Vagina (tissue), 2 donors: ENCODE data around the gene LCORL. TPM values are rescaled to one million over a fixed set of nuclear protein-coding genes. Genes with fewer than 3 reads are reported as not detected.

Source experiments
- DNase-seq, 2 donors: peaks; one replicate each; pipeline ENCODE4 v3.0.0-alpha.2; 2017; ENCODE audit errors: extremely low spot score in 2 of 2
- H3K27ac ChIP-seq: fragments of 200-600 bp; sonication (generic); one replicate; pipeline ENCODE4 v1.5.1; 2019
- H3K27me3 ChIP-seq: fragments of 200-600 bp; sonication (generic); one replicate; pipeline ENCODE4 v1.5.1; 2019
- H3K36me3 ChIP-seq, 2 donors: fragments of 200-600 bp; sonication (generic); one replicate each; pipeline ENCODE4 v1.5.1; 2017 to 2019
- H3K4me1 ChIP-seq: fragments of 200-600 bp; sonication (generic); one replicate; pipeline ENCODE4 v1.5.1; 2019
- H3K4me3 ChIP-seq, 2 donors: fragments of 200-600 bp; sonication (generic); 1 replicate in 1 of 2; 2 replicates in 1 of 2; pipeline ENCODE4 v1.5.1; 2016 to 2019
- H3K9me3 ChIP-seq: fragments of 200-600 bp; sonication (generic); one replicate; pipeline ENCODE4 v1.5.1; 2019
- POLR2A ChIP-seq, 2 donors: fragments of 450-650 bp; IDR thresholded peaks; one replicate each; pipeline ENCODE4 v1.6.1; 2017; ENCODE audit warnings: antibody characterized with exemption in 2 of 2, mild to moderate bottlenecking in 2 of 2, moderate library complexity in 2 of 2
- POLR2AphosphoS5 ChIP-seq, 2 donors: sonication (generic); formaldehyde crosslinking; IDR thresholded peaks; one replicate each; pipeline ENCODE4 v1.9.0; 2017; ENCODE audit warnings: antibody characterized with exemption in 2 of 2, mild to moderate bottlenecking in 2 of 2, low read depth in 1 of 2; ENCODE audit not compliant: insufficient read depth in 1 of 2
- intact Hi-C: fragments of 100-400 bp; cut with DNase I; formaldehyde crosslinking; loops from one replicate; pipeline ENCODE4 v1.15.1; 2023
- total RNA-seq: library from RNA; depleted of rRNA; stranded (reverse); fragments of >200 nt; gene quantifications from one replicate; pipeline ENCODE4 v1.2.3, GENCODE V29; 2016
- TF ChIP-seq, protein P1 (sequence below), 3 experiments: fragments of 450-650 bp in 2 of 3; fragments of 200-600 bp in 1 of 3; sonication (generic) in 1 of 3; IDR thresholded peaks; one replicate each; pipeline ENCODE4 v1.5.1; 2017 to 2019; ENCODE audit warnings: antibody characterized with exemption in 3 of 3, mild to moderate bottlenecking in 2 of 3, moderate library complexity in 2 of 3

LCORL gene
- total RNA-seq, 1 donor from 2014 or later: 6.9 TPM

DNA sequence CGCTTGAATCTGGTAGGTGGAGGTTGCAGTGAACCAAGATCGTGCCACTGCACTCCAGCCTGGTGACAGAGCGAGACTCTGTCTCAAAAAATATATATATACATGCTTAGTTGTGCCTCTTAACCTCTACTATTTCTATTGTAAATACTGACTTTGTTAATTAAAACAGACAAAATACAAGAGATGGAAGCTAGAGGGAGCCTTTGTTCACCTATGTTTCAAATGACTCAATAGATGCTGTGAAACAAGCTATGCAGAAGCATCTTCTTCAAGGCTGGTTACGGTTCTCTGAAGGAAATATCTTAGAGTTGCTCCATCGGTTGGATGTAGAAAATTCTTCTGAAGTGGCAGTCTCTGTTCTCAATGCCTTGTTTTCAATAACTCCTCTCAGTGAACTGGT is 204.5 kb downstream of the LCORL start:
- intact Hi-C loops: no loop called here
- no peak for DNase-seq
- Histone ChIP-seq H3K9me3 (no peaks in the 10 kb centered on the region), H3K27me3 (no peaks in the 10 kb centered on the region), H3K4me3 (no peak overlapping the region), H3K36me3 (no peaks in the 10 kb centered on the region), H3K4me1 (no peaks in the 10 kb centered on the region), H3K27ac (no peak overlapping the region)
- TF ChIP-seq, protein P1, sequence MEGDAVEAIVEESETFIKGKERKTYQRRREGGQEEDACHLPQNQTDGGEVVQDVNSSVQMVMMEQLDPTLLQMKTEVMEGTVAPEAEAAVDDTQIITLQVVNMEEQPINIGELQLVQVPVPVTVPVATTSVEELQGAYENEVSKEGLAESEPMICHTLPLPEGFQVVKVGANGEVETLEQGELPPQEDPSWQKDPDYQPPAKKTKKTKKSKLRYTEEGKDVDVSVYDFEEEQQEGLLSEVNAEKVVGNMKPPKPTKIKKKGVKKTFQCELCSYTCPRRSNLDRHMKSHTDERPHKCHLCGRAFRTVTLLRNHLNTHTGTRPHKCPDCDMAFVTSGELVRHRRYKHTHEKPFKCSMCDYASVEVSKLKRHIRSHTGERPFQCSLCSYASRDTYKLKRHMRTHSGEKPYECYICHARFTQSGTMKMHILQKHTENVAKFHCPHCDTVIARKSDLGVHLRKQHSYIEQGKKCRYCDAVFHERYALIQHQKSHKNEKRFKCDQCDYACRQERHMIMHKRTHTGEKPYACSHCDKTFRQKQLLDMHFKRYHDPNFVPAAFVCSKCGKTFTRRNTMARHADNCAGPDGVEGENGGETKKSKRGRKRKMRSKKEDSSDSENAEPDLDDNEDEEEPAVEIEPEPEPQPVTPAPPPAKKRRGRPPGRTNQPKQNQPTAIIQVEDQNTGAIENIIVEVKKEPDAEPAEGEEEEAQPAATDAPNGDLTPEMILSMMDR (IDR thresholded peaks at IDR 0.05): peak in 1 of 3 experiments; percentile 58
- TF ChIP-seq POLR2AphosphoS5 (IDR thresholded peaks at IDR 0.05; ENCODE audit: insufficient read depth in 1 of 2, low read depth in 1 of 2): no peak

DNA sequence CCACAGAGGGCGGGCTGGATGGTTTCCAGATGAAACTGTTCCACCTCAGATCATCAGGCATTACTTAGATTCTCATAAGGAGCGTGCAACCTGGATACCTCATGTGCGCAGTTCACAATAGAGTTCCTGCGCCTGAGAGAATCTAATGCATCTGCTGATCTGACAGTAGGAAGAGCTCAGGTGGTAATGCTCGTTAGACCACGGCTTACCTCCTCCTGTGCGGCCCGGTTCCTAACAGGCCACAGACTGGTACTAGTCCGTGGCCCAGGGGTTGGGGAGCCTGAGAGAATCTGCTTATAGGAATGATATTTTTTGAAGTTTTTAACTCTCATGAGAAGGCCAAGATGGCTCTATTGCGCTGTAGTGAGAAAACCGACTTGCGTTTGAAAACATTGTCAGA is 205.4 kb downstream of the LCORL start:
- H3K27me3 ChIP-seq: no peaks in the 10 kb centered on the region
- DNase-seq: no peak
- H3K27ac ChIP-seq: no peak overlapping the region
- intact Hi-C loops: no loop called here
- H3K4me1 ChIP-seq: peaks cover 8% of the 10 kb centered on the region
- no peaks in the 10 kb centered on the region for H3K36me3 ChIP-seq
- H3K9me3 ChIP-seq: no peaks in the 10 kb centered on the region
- TF ChIP-seq POLR2A (IDR thresholded peaks at IDR 0.05): no peak
- no peak for TF ChIP-seq POLR2AphosphoS5 (IDR thresholded peaks at IDR 0.05; ENCODE audit: insufficient read depth in 1 of 2, low read depth in 1 of 2)
- TF ChIP-seq, protein P1 (IDR thresholded peaks at IDR 0.05): no peak
- H3K4me3 ChIP-seq: no peak overlapping the region

DNA sequence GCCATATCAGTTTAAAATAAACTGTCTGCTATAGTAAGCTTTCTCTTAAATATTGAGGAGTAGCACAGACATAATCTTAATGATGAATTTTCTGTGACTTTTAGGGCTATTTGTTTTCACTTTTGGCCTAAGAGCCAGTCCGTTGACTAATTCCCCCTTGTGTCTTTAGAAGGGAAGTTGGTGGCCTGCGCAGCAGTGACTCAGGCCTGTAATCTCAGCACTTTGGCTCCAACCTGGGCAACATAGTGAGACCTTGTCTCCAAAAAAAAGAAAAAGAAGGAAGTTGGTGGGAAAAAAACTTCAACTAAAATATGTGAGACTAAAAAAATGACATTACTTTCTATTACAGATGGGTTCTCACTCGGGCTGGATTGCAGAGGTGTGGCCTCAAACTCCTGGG is 207.4 kb downstream of the LCORL start:
- intact Hi-C loops: loop anchor here (5.0 kb wide), 1 partner anchor 208 kb away; the partner anchor contains the start of gene LCORL
- Histone ChIP-seq H3K4me1 (peaks cover 18% of the 10 kb centered on the region), H3K36me3 (no peaks in the 10 kb centered on the region), H3K4me3 (no peak overlapping the region), H3K27ac (no peak overlapping the region), H3K27me3 (no peaks in the 10 kb centered on the region), H3K9me3 (no peaks in the 10 kb centered on the region)
- TF ChIP-seq POLR2AphosphoS5 (IDR thresholded peaks at IDR 0.05; ENCODE audit: insufficient read depth in 1 of 2, low read depth in 1 of 2): no peak
- TF ChIP-seq POLR2A (IDR thresholded peaks at IDR 0.05): no peak
- DNase-seq: no peak

DNA sequence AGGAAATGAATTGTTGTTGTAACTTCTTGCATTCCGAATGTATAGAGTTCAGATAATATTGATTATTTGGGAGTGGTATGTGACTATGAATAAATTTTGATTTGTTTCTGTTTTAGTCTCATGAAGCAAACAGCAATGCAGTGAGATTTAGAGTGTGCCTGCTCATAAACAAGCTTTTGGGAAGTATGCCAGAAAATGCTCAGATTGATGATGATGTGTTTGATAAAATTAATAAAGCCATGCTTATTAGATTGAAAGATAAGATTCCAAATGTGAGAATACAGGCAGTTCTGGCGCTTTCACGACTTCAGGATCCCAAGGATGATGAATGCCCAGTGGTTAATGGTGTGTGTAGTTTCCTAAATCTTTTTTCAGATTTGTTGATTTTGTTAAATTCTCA is 208.8 kb downstream of the LCORL start:
- H3K4me1 ChIP-seq: peaks cover 32% of the 10 kb centered on the region
- intact Hi-C loops: loop anchor here (5.0 kb wide), 1 partner anchor 210 kb away; the partner anchor contains the start of gene LCORL
- H3K9me3 ChIP-seq: no peaks in the 10 kb centered on the region
- no peak overlapping the region for H3K27ac ChIP-seq
- no peak overlapping the region for H3K4me3 ChIP-seq
- TF ChIP-seq POLR2A (IDR thresholded peaks at IDR 0.05) (no peak), POLR2AphosphoS5 (IDR thresholded peaks at IDR 0.05; ENCODE audit: insufficient read depth in 1 of 2, low read depth in 1 of 2) (no peak)
- TF ChIP-seq, protein P1 (IDR thresholded peaks at IDR 0.05): no peak
- H3K36me3 ChIP-seq: no peaks in the 10 kb centered on the region
- no peaks in the 10 kb centered on the region for H3K27me3 ChIP-seq
- DNase-seq: no peak

DNA sequence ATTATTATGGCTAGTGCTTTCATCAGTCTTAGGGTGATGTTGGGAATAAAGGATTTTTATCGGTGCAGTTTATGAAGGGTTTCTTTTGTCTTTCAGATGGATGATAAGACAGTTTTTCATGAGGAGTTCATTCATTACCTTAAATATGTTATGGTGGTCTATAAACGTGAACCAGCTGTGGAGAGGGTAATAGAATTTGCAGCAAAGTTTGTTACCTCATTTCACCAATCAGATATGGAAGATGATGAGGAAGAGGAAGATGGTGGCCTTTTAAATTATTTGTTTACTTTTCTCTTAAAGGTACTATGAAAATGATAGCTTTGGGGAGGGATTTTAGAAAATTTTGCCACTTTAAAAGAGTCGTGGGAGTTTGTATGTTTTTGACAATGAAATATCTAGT is 209.4 kb downstream of the LCORL start:
- no peak for DNase-seq
- TF ChIP-seq POLR2A (IDR thresholded peaks at IDR 0.05): no peak
- TF ChIP-seq POLR2AphosphoS5 (IDR thresholded peaks at IDR 0.05; ENCODE audit: insufficient read depth in 1 of 2, low read depth in 1 of 2): no peak
- TF ChIP-seq, protein P1 (IDR thresholded peaks at IDR 0.05): no peak
- H3K27ac ChIP-seq: no peak overlapping the region
- H3K9me3 ChIP-seq: no peaks in the 10 kb centered on the region
- H3K27me3 ChIP-seq: no peaks in the 10 kb centered on the region
- no peaks in the 10 kb centered on the region for H3K36me3 ChIP-seq
- no peak overlapping the region for H3K4me3 ChIP-seq
- intact Hi-C loops: loop anchor here (5.0 kb wide), 1 partner anchor 210 kb away; the partner anchor contains the start of gene LCORL
- peaks cover 39% of the 10 kb centered on the region for H3K4me1 ChIP-seq
